Prostate gland (tissue), 2 donors: Measurements from ENCODE around the gene FMNL2. TPM values are rescaled to one million over a fixed set of nuclear protein-coding genes. Genes with fewer than 3 reads are reported as not detected.

Source experiments
- DNase-seq: peaks from one replicate; pipeline ENCODE4 v3.0.0-alpha.2; 2019; ENCODE audit warnings: low spot score
- H3K27ac ChIP-seq, 2 donors: fragments of 200-600 bp; sonication (generic); 2 replicates each; pipeline ENCODE4 v1.5.1; 2017 to 2019
- H3K27me3 ChIP-seq: fragments of 200-600 bp; sonication (generic); replicated peaks from 2 replicates; pipeline ENCODE4 v1.5.1; 2019; ENCODE audit not compliant: insufficient read depth
- H3K36me3 ChIP-seq, 2 donors: fragments of 200-600 bp; sonication (generic); 1 replicate in 1 of 2; 2 replicates in 1 of 2; pipeline versions ENCODE4 v1.5.1 to v1.8.1; 2017 to 2019
- H3K4me1 ChIP-seq: fragments of 200-600 bp; sonication (generic); replicated peaks from 2 replicates; pipeline ENCODE4 v1.5.1; 2019
- H3K4me3 ChIP-seq, 2 donors: fragments of 200-600 bp; sonication (generic); 2 replicates each; pipeline ENCODE4 v1.5.1; 2017 to 2019
- H3K9me3 ChIP-seq: fragments of 200-600 bp; sonication (generic); 2 replicates; pipeline ENCODE4 v1.5.1; 2017
- CTCF ChIP-seq, 4 experiments: fragments of 200-600 bp in 2 of 4; fragments of 450-650 bp in 2 of 4; sonication (generic) in 2 of 4; IDR thresholded peaks; 1 replicate in 3 of 4; 2 replicates in 1 of 4; pipeline ENCODE4 v1.5.1; 2016 to 2019; ENCODE audit warnings: antibody characterized with exemption in 4 of 4, mild to moderate bottlenecking in 2 of 4, moderate library complexity in 2 of 4
- POLR2A ChIP-seq: fragments of 450-650 bp; IDR thresholded peaks from one replicate; pipeline ENCODE4 v1.6.1; 2016; ENCODE audit warnings: antibody characterized with exemption, mild to moderate bottlenecking
- POLR2AphosphoS5 ChIP-seq: sonication (generic); formaldehyde crosslinking; IDR thresholded peaks from one replicate; pipeline ENCODE4 v1.6.1; 2017; ENCODE audit warnings: antibody characterized with exemption
- WGBS: methylation state at CpG from one replicate; pipeline ENCODE4 v1.1.5; 2018; 5-methylcytosine and 5-hydroxymethylcytosine counted together
- intact Hi-C: fragments of 100-400 bp; cut with DNase I; formaldehyde crosslinking; loops from one replicate; pipeline ENCODE4 v1.14.2; 2022
- total RNA-seq, 2 donors: library from RNA; depleted of rRNA; stranded (reverse); fragments of >200 nt; gene quantifications; one replicate each; pipeline ENCODE4 v1.1.0, GENCODE V29; 2016

Gene FMNL2
- total RNA-seq, 2 donors from 2014 or later = 9.8 to 19.4 TPM

GRCh38 chr2:152499896-152500735 is 165.1 kb downstream of the FMNL2 start:
- Histone ChIP-seq H3K27ac (peak overlapping the region; percentile 27 to 31), H3K9me3 (no peaks in the 10 kb centered on the region), H3K4me3 (no peak overlapping the region), H3K27me3 (no peaks in the 10 kb centered on the region), H3K4me1 (no peaks in the 10 kb centered on the region), H3K36me3 (no peaks in the 10 kb centered on the region)
- intact Hi-C loops = loop anchor here (10.0 kb wide), 1 partner anchor 165 kb away; the partner anchor contains the start of gene FMNL2
- WGBS = 78% methylated on average over 14 of the region's 14 CpGs
- no peak for TF ChIP-seq POLR2A
- no peak for TF ChIP-seq POLR2AphosphoS5
- TF ChIP-seq CTCF (IDR thresholded peaks at IDR 0.05) = no peak
- DNase-seq = no peak

- intact Hi-C loops = no loop called here
- TF ChIP-seq POLR2A (no peak), CTCF (IDR thresholded peaks at IDR 0.05) (no peak), POLR2AphosphoS5 (no peak)
- no peak for DNase-seq
- WGBS = 73% methylated on average over 8 of the region's 8 CpGs
- Histone ChIP-seq H3K27me3 (no peaks in the 10 kb centered on the region), H3K4me3 (no peak overlapping the region), H3K27ac (peak overlapping the region; percentile 27 to 31), H3K36me3 (no peaks in the 10 kb centered on the region), H3K4me1 (no peaks in the 10 kb centered on the region), H3K9me3 (no peaks in the 10 kb centered on the region)
Observed at GRCh38 chr2:152500772-152501171, 165.8 kb downstream of the FMNL2 start.

- Histone ChIP-seq H3K36me3 (no peaks in the 10 kb centered on the region), H3K9me3 (no peaks in the 10 kb centered on the region), H3K4me3 (no peak overlapping the region), H3K27me3 (no peaks in the 10 kb centered on the region), H3K27ac (no peak overlapping the region), H3K4me1 (no peaks in the 10 kb centered on the region)
- intact Hi-C loops = no loop called here
- TF ChIP-seq POLR2A (no peak), CTCF (IDR thresholded peaks at IDR 0.05) (no peak), POLR2AphosphoS5 (no peak)
- 79% methylated on average over 5 of the region's 5 CpGs for WGBS
- DNase-seq = no peak
Observed at GRCh38 chr2:152501666-152502065, 166.7 kb downstream of the FMNL2 start.

- intact Hi-C loops = no loop called here
- H3K4me3 ChIP-seq = no peak overlapping the region
- no peak overlapping the region for H3K27ac ChIP-seq
- H3K27me3 ChIP-seq = no peaks in the 10 kb centered on the region
- H3K4me1 ChIP-seq = no peaks in the 10 kb centered on the region
- H3K36me3 ChIP-seq = no peaks in the 10 kb centered on the region
- H3K9me3 ChIP-seq = no peaks in the 10 kb centered on the region
- no peak for TF ChIP-seq POLR2AphosphoS5
- no peak for TF ChIP-seq CTCF (IDR thresholded peaks at IDR 0.05)
- no peak for TF ChIP-seq POLR2A
- 89% methylated on average over 3 of the region's 3 CpGs for WGBS
- DNase-seq = no peak
Observed at GRCh38 chr2:152504618-152505017, 169.6 kb downstream of the FMNL2 start.

- DNase-seq = no peak
- Histone ChIP-seq H3K4me1 (no peaks in the 10 kb centered on the region), H3K9me3 (no peaks in the 10 kb centered on the region), H3K36me3 (no peaks in the 10 kb centered on the region), H3K27me3 (no peaks in the 10 kb centered on the region), H3K4me3 (no peak overlapping the region), H3K27ac (no peak overlapping the region)
- 82% methylated on average over 9 of the region's 9 CpGs for WGBS
- TF ChIP-seq POLR2AphosphoS5 = no peak
- TF ChIP-seq POLR2A = no peak
- TF ChIP-seq CTCF (IDR thresholded peaks at IDR 0.05) = no peak
- intact Hi-C loops = no loop called here
Observed at GRCh38 chr2:152505495-152505906, 170.5 kb downstream of the FMNL2 start.
